ENCODE measurements around the gene FOXN3. TPM values are rescaled to one million over a fixed set of nuclear protein-coding genes. Genes with fewer than 3 reads are reported as not detected.

Gene FOXN3
- total RNA-seq, 1 experiment from 2014 or later, result 125 TPM

- Histone ChIP-seq H3K18ac (ENCODE audit: insufficient read length, low read depth, low read length) (no peak overlapping the region), H3K27me3 (ENCODE audit: insufficient read depth, low read length) (no peaks in the 10 kb centered on the region), H3K4me1 (ENCODE audit: insufficient read depth, low read length) (peaks cover 19% of the 10 kb centered on the region), H3K56ac (ENCODE audit: insufficient read length, low read depth, low read length) (no peak overlapping the region), H3K23me2 (ENCODE audit: insufficient read length, low read depth, low read length, poor library complexity, severe bottlenecking) (no peaks in the 10 kb centered on the region), H4K91ac (ENCODE audit: insufficient read length, low read depth, low read length) (no peak overlapping the region), H2BK20ac (ENCODE audit: low read depth, low read length, poor library complexity, severe bottlenecking) (no peak overlapping the region), H4K5ac (ENCODE audit: insufficient read length, low read depth, low read length) (no peak overlapping the region), H3K4ac (ENCODE audit: low read depth, low read length) (no peak overlapping the region), H4K20me1 (ENCODE audit: control insufficient read depth, insufficient read depth, insufficient read length) (peaks cover 4% of the 10 kb centered on the region), H3K23ac (ENCODE audit: insufficient read length, low read depth, low read length) (no peak overlapping the region), H3K79me1 (ENCODE audit: insufficient read depth, low read depth, low read length, poor library complexity, severe bottlenecking) (peaks cover 12% of the 10 kb centered on the region), H3K9me3 (ENCODE audit: control insufficient read depth, low read depth, low read length) (no peaks in the 10 kb centered on the region), H4K8ac (replicated peaks; ENCODE audit: insufficient read length, low read depth, low read length) (no peak overlapping the region), H3K14ac (ENCODE audit: insufficient read depth, low read length) (no peak overlapping the region), H2AFZ (ENCODE audit: low read length) (no peak overlapping the region), H3K27ac (ENCODE audit: insufficient read length, low read depth, low read length) (no peak overlapping the region), H2AK5ac (ENCODE audit: insufficient read length, low read length) (no peak overlapping the region), H3T11ph (ENCODE audit: low read length) (no peak overlapping the region), H2BK5ac (ENCODE audit: insufficient read length, low read length) (no peak overlapping the region), H2BK12ac (ENCODE audit: insufficient read length, low read depth, low read length) (no peak overlapping the region), H3K9ac (ENCODE audit: extremely low read depth, insufficient read length, low read length) (no peak overlapping the region), H3K4me2 (ENCODE audit: insufficient read depth, insufficient read length, low read length) (no peak overlapping the region), H2BK15ac (ENCODE audit: low read depth, low read length) (no peak overlapping the region), H3K79me2 (ENCODE audit: insufficient read depth, low read length) (peaks cover 9% of the 10 kb centered on the region; the same call in 1 of the 2 replicates), H2BK120ac (ENCODE audit: low read depth, low read length, poor library complexity, severe bottlenecking) (no peak overlapping the region)
- TF ChIP-seq CTCF (conservative IDR thresholded peaks at IDR 0.05), result no peak
- no peaks in the 10 kb centered on the region for H3K9me3 Mint-ChIP-seq
- no peak for DNase-seq
- peaks cover 5 to 20% (median 5%) of the 10 kb centered on the region in 3 experiments; a peak in 5 of 7 replicates for H3K36me3 Mint-ChIP-seq (ENCODE audit: insufficient read depth in 1 of 3, low read depth in 3 of 3)
- no peaks in the 10 kb centered on the region for H3K27me3 Mint-ChIP-seq (ENCODE audit: low read depth)
- no peak overlapping the region for H3K4me3 Mint-ChIP-seq
- no peak overlapping the region for H3K27ac Mint-ChIP-seq
- no CpG with 5 or more reads among the region's 6 CpGs for WGBS (ENCODE audit: extremely low coverage, insufficient read length, low lambda C conversion rate)
- peaks cover 36 to 41% of the 10 kb centered on the region in 2 experiments for H3K4me1 Mint-ChIP-seq
These were observed 172.3 kb downstream of the FOXN3 start for GRCh38 chr14:89244720-89245119.
